Fibroblast of lung (primary cell): ENCODE results near the gene GPR65.

Experiments used
- CTCF ChIP-seq, 2 donors: IDR thresholded peaks in 1 of 2; conservative IDR thresholded peaks in 1 of 2; 1 replicate in 1 of 2; 2 replicates in 1 of 2; pipeline ENCODE4 v1.5.1; 2011 to 2012; ENCODE audit warnings: low read length in 2 of 2, control low read depth in 1 of 2, inconsistent platforms in 1 of 2, low read depth in 1 of 2, mild to moderate bottlenecking in 1 of 2
- EZH2 ChIP-seq: IDR thresholded peaks from 2 replicates; pipeline ENCODE4 v1.5.1; 2012; ENCODE audit warnings: low read length, control low read depth, mild to moderate bottlenecking; ENCODE audit errors: missing control alignments

DNA sequence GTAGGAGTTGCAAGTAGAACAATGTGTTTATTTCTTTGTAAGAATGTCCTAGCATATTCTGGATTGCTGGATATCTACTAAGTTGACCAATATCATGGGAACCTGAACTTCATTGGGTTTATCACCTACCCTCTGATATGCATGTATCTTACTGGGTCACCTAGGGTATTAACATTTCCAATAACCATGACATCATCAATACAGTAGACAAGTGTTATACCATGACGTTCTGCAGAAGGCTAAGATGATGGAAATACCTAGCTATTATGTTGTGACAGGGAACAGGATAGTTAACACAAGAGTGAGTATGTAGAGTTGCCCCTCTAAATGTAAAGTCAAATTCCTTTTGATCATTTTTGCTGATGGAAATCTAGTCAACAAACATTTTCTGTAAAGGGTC is 26.0 kb downstream of the GPR65 start:
- TF ChIP-seq CTCF (conservative IDR thresholded peaks at IDR 0.05 in 1 of 2, IDR thresholded peaks at IDR 0.05 in 1 of 2; ENCODE audit: low read depth in 1 of 2, low read length in 2 of 2) (no peak), EZH2 (no peak)
